Fibroblast of peridontal ligament (primary cell): ENCODE data around the gene TSR3.

Source experiments
- DNase-seq: peaks from one replicate; pipeline ENCODE4 v3.0.0-alpha.2; 2010; ENCODE audit errors: extremely low read depth

Gene TSR3

GRCh38 chr16:1309888-1310831 lies 41.5 kb downstream of the TSR3 start:
- DNase-seq = peak; percentile 64

DNA sequence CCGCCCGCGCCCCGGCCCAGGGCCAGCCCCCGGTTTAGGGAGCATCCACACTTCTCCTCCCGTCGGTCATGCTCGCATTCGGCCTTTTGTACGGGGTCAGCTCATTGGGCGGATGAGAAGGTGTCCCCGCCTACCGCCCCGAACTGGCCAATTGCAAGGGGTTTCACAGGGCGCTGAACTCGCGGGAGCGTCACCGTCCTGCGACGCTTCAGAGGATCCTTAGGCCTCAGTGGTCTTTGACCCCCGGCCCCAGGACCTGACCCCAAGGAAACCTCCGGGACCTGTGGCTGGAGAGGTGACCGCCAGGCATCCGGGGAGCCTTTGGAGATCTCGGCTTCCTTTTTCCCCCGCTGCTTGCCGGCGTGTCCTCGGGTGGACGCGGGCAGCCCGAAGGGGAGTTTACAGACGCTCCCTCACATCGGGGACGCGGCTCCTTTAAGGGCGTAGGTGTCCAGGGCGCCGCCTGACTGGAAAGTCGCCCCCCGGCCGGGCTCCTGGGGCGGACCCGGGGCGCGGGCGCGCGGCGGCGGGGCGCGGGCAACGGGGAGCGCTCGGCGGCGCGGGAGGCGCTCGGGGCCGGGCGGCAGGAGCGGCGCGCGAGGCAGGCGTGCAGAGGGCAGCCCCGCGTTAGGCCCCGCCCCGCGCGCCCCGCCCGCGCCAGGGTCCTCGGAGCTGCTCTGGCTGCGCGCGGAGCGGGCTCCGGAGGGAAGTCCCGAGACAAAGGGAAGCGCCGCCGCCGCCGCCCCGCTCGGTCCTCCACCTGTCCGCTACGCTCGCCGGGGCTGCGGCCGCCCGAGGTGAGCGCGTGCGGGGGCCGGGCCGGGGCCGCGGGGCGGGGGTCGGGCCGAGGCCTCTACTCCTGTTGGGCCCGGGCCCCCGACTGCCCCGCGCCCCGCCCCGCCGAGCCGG lies 42.4 kb downstream of the TSR3 start, which contains the start of gene UBE2I:
Gene UBE2I, plus strand, starts transcription at position 660 of the 909 bp plus-strand sequence. CDS start 4,395 bp downstream, outside the sequence.
- peak; percentile 98 for DNase-seq

DNA sequence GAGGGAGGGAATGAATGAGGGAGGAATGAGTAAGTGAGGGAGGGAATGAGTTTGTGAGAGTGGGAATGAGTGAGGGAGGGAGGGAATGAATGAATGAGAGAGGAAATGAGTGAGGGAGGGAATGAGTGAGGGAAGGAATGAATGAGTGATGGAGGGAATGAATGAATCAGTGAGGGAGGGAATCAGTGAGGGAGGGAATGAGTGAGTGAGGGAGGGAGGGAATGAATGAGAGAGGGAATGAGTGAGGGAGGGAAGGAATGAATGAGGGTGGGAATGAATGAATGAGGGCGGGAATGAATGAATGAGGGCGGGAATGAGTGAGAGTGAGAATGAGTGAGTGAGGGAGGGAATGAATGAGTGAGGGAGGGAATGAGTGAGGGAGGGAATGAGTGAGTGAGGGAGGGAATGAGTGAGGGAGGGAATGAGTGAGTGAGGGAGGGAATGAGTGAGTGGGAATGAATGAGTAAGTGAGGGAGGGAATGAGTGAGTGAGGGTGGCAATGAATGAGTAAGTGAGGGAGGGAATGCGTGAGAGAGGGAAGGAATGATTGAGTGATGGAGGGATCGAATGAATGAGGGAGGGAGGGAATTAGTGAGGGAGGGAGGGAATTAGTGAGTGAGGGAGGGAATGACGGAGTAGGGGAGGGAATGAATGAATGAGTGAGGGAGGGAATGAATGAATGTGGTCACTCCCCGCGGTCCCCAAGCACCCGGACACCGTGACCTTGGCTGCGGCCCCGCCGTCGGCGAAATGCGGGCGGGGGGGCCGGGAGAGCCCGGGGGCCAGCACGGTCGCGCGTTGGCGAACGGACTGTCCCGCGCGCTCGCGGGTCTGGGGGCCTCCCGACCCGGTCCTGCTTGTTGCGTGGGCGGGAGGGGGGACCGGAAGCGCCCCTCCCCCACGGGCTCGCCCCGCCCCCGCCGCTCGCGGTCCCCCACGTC lies 43.4 kb downstream of the TSR3 start:
- peak; percentile 4 for DNase-seq

- DNase-seq = no peak
Observed at GRCh38 chr16:1306334-1306733, 45.3 kb downstream of the TSR3 start.

DNA sequence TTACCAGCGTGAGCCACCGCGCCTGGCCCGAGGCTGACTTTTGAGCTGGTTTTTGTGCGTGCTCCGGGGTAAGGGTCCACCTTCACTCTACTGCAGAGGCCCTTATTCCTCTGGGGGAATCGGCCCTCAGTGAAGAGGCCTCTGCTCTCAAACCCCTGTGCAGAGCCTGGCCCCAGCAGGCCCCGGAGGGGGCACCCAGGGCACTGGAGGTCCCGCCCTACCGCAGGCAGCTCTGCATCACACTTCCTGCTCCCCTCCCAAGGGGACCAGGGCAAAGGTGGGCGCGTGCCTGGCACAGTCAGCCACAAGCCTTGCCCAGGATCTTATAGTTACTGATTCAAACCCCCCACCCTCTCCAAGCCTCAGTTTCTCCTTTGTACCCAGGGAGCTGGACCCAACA lies 45.9 kb downstream of the TSR3 start:
- DNase-seq = no peak

GRCh38 chr16:1301562-1301961 lies 50.1 kb downstream of the TSR3 start:
- DNase-seq = no peak

DNA sequence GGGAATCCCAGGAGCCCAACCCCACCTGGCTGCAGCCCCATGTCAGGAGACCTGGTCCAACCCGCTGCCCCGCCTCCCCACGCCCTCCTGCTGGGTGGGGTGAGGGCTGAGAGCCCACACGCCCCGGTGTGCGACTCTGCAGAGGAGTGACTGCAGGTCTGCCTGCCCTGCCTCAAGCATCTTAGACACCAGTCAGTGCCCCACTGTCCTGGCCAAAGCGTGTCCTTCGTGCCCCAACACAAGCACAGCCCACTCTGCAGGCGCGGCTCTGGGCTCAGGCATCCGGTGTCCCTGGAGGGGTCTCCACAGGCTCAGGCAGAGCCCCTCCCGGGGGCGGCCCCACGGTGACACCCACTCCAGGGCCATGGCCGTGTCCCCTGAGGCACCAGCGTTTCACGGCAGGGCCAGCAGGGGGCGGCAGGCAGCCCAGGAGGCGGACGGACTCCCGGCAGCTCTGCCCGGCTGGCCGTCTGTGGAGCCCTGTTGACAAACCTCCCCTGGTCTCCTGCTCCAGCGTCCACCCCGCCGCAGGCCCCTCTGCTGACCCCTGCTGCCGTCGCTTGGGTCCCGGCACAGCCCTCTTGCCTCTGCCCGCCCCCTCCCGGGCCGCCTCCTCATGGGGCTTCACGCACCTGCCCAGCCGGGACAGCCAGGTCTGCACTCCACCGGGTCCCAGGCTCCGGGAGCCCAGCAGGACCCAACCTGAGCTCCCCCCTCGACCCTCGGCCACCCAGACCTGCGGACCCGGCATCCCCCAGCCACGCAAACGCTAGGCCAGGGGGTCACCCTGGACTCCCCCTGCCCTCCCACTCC lies 50.8 kb downstream of the TSR3 start:
- DNase-seq = peak; percentile 5

DNA sequence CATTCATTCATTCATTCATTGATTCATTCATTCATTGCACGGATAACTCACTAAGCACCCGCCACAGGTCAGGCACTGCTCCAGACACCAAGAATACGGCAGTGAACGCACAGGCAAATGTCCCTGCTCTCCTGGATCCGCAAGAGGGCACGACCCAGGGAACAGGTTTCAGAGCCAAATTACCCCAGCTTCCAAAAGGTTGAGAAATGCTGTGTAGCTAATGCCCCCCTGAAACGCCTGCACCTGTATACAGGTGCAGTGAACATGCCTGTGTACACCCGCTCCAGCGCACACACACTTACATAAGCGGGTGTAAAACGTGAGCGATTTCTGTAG lies 51.8 kb downstream of the TSR3 start:
- no peak for DNase-seq
